Measurements from ENCODE around the gene MRPL37.
"Not testable (repeated sequence)": the region's sequence is repeated elsewhere in the genome, so short reads cannot be mapped to it uniquely, and the experiment has no call there.

Gene MRPL37

GRCh38 chr1:54229281-54229891 lies 29.4 kb downstream of the MRPL37 start:
- POLR2A ChIA-PET = interaction anchor here (1.0 kb wide), 1 partner anchor 9 kb away, joined by 4 read pairs; no protein-coding TSS in a partner anchor
- no peak for DNase-seq (ENCODE audit: extremely low spot score)
- CTCF ChIA-PET = interaction anchor here (1.3 to 1.5 kb wide), 2 partner anchors 9 to 260 kb away, joined by 3 to 6 read pairs; no protein-coding TSS in a partner anchor
- TF ChIP-seq FOXA1 (IDR thresholded peaks at IDR 0.05) (no peak), HDGF (IDR thresholded peaks at IDR 0.05; ENCODE audit: borderline replicate concordance) (no peak), NFRKB (IDR thresholded peaks at IDR 0.05) (no peak), PKNOX1 (IDR thresholded peaks at IDR 0.05) (no peak), CTBP1 (IDR thresholded peaks at IDR 0.05; ENCODE audit: borderline replicate concordance) (no peak)

- CTCF ChIA-PET = no interaction called here
- TF ChIP-seq SUZ12 (IDR thresholded peaks at IDR 0.05) = no peak
- TF ChIP-seq ZNF384 (IDR thresholded peaks at IDR 0.05) = no peak
- POLR2A ChIA-PET = no interaction called here
- DNase-seq (ENCODE audit: extremely low spot score) = no peak
Observed at GRCh38 chr1:54230507-54231339, 30.8 kb downstream of the MRPL37 start.

DNA sequence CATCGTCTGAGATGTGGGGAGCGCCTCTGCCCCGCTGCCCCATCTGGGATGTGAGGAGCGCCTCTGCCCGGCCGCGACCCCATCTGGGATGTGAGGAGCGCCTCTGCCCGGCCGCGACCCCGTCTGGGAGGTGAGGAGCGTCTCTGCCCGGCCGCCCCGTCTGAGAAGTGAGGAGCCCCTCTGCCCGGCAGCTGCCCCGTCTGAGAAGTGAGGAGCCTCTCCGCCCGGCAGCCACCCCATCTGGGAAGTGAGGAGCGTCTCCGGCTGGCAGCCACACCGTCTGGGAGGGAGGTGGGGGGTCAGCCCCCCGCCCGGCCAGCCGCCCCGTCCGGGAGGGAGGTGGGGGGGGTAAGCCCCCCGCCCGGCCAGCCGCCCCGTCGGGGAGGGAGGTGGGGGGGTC lies 33.2 kb downstream of the MRPL37 start:
- CTCF ChIA-PET; DNase-seq (ENCODE audit: extremely low spot score); POLR2A ChIA-PET: not testable (repeated sequence)

GRCh38 chr1:54234284-54234683 lies 34.3 kb downstream of the MRPL37 start:
- TF ChIP-seq BHLHE40 (IDR thresholded peaks at IDR 0.05; ENCODE audit: borderline replicate concordance) (no peak), HDGF (IDR thresholded peaks at IDR 0.05; ENCODE audit: borderline replicate concordance) (no peak), NFRKB (IDR thresholded peaks at IDR 0.05) (no peak), PKNOX1 (IDR thresholded peaks at IDR 0.05) (no peak), SUZ12 (IDR thresholded peaks at IDR 0.05) (no peak), LEF1 (IDR thresholded peaks at IDR 0.05; ENCODE audit: borderline replicate concordance) (no peak), TARDBP (IDR thresholded peaks at IDR 0.05) (no peak), ARNT (IDR thresholded peaks at IDR 0.05) (no peak), ZNF384 (IDR thresholded peaks at IDR 0.05) (no peak), SP1 (IDR thresholded peaks at IDR 0.05) (no peak), CTBP1 (IDR thresholded peaks at IDR 0.05; ENCODE audit: borderline replicate concordance) (no peak), FOXM1 (IDR thresholded peaks at IDR 0.05; ENCODE audit: borderline replicate concordance) (no peak), ELF4 (IDR thresholded peaks at IDR 0.05) (no peak), FOXA1 (IDR thresholded peaks at IDR 0.05) (no peak), FOXK2 (IDR thresholded peaks at IDR 0.05) (no peak), L3MBTL2 (conservative IDR thresholded peaks at IDR 0.05) (no peak)
- CTCF ChIA-PET = no interaction called here

DNA sequence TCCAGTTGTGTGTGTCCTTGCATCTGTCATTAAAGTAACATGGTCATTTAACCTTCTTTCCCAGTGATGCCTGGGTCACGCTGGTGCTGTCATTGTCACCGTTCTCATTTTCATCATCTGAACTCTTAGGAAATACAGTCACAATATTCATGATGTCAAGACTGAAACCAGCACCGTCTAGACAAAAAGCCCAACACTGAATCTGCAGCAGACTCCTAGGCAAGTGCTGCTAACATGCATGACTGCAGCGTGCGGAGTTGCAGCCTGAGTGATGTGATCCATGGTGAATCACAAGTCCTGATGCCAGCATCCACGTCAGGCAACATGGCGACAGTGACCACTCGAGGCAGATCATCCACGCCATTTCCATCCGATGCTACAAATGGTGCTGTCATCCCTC lies 37.6 kb downstream of the MRPL37 start:
- TF ChIP-seq NFRKB (IDR thresholded peaks at IDR 0.05) (no peak), LEF1 (IDR thresholded peaks at IDR 0.05; ENCODE audit: borderline replicate concordance) (no peak), FOXA1 (IDR thresholded peaks at IDR 0.05) (no peak)
- DNase-seq (ENCODE audit: extremely low spot score) = no peak
- ChIA-PET POLR2A (no interaction called here), CTCF (no interaction called here)

More at GRCh38 chr1:54234284-54234683, 34.3 kb downstream of the MRPL37 start:
- POLR2A ChIA-PET = no interaction called here
- DNase-seq (ENCODE audit: extremely low spot score) = no peak

- ChIA-PET CTCF (no interaction called here), POLR2A (no interaction called here)
- no peak for DNase-seq (ENCODE audit: extremely low spot score)
- TF ChIP-seq LEF1 (IDR thresholded peaks at IDR 0.05; ENCODE audit: borderline replicate concordance) (no peak), L3MBTL2 (conservative IDR thresholded peaks at IDR 0.05) (no peak), BHLHE40 (IDR thresholded peaks at IDR 0.05; ENCODE audit: borderline replicate concordance) (no peak), ZNF384 (IDR thresholded peaks at IDR 0.05) (no peak), HDGF (IDR thresholded peaks at IDR 0.05; ENCODE audit: borderline replicate concordance) (no peak), PKNOX1 (IDR thresholded peaks at IDR 0.05) (no peak), FOXM1 (IDR thresholded peaks at IDR 0.05; ENCODE audit: borderline replicate concordance) (no peak), FOXK2 (IDR thresholded peaks at IDR 0.05) (no peak), TARDBP (IDR thresholded peaks at IDR 0.05) (no peak), SP1 (IDR thresholded peaks at IDR 0.05) (no peak), FOXA1 (IDR thresholded peaks at IDR 0.05) (no peak), NFRKB (IDR thresholded peaks at IDR 0.05) (no peak), ELF4 (IDR thresholded peaks at IDR 0.05) (no peak), ARNT (IDR thresholded peaks at IDR 0.05) (no peak), CTBP1 (IDR thresholded peaks at IDR 0.05; ENCODE audit: borderline replicate concordance) (no peak), SUZ12 (IDR thresholded peaks at IDR 0.05) (no peak)
Observed at GRCh38 chr1:54238353-54239034, 38.5 kb downstream of the MRPL37 start.

Measured in HEK293T (cell line).